DOHH2 (cell line): ENCODE results near the gene DLX4.

Source experiments
- EZH2phosphoT487 ChIP-seq: fragments of 200-600 bp; sonication (generic); IDR thresholded peaks from 2 replicates; pipeline ENCODE4 v1.6.1; 2017; ENCODE audit warnings: borderline replicate concordance, mild to moderate bottlenecking, antibody characterized with exemption, low read length, moderate library complexity, mixed read lengths
- TF ChIP-seq, protein P1 (sequence below): fragments of 200-600 bp; sonication (generic); IDR thresholded peaks from one replicate; pipeline ENCODE4 v1.5.1; 2014; ENCODE audit warnings: antibody characterized with exemption, mild to moderate bottlenecking, low read depth, low read length; ENCODE audit not compliant: poor library complexity, severe bottlenecking

DNA sequence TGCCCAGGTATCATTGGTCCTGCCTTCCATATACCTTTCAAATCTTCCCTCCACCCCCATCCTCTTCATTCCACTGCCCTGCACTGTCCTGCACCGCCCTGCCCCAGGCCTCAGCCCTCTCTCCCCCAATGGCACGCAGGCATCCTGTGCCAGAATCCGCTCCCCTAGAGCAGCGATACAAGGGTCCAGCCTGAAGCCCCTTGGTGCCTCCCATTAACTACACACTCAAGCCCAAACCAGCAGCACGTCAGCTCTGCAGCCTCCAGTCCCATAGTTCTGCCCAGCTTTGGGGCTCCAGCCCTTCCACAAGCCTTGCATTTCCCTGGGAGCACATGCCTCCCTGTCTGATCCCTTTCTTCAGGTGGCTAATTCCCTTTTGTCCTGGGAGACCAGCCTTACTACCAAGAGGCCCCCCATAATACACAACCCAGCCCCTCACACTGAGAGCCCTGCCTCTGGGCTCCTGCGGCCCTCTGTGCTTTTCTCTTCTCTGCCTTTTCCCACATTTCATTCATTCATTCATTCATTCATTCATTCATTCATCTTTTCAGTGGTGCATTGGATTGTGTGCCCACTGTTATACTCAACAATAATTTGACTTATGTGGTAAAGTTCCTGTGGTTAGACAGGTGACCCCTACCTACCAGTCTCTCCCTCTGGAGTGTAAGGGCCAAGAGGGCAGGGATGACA lies 52.8 kb downstream of the DLX4 start:
- TF ChIP-seq, protein P1, sequence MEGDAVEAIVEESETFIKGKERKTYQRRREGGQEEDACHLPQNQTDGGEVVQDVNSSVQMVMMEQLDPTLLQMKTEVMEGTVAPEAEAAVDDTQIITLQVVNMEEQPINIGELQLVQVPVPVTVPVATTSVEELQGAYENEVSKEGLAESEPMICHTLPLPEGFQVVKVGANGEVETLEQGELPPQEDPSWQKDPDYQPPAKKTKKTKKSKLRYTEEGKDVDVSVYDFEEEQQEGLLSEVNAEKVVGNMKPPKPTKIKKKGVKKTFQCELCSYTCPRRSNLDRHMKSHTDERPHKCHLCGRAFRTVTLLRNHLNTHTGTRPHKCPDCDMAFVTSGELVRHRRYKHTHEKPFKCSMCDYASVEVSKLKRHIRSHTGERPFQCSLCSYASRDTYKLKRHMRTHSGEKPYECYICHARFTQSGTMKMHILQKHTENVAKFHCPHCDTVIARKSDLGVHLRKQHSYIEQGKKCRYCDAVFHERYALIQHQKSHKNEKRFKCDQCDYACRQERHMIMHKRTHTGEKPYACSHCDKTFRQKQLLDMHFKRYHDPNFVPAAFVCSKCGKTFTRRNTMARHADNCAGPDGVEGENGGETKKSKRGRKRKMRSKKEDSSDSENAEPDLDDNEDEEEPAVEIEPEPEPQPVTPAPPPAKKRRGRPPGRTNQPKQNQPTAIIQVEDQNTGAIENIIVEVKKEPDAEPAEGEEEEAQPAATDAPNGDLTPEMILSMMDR = no peak
- TF ChIP-seq EZH2phosphoT487 = no peak
